ENCODE data around the gene PTPRE.
"Not testable (repeated sequence)": the region's sequence is repeated elsewhere in the genome, so short reads cannot be mapped to it uniquely, and the experiment has no call there.

The PTPRE gene

DNA sequence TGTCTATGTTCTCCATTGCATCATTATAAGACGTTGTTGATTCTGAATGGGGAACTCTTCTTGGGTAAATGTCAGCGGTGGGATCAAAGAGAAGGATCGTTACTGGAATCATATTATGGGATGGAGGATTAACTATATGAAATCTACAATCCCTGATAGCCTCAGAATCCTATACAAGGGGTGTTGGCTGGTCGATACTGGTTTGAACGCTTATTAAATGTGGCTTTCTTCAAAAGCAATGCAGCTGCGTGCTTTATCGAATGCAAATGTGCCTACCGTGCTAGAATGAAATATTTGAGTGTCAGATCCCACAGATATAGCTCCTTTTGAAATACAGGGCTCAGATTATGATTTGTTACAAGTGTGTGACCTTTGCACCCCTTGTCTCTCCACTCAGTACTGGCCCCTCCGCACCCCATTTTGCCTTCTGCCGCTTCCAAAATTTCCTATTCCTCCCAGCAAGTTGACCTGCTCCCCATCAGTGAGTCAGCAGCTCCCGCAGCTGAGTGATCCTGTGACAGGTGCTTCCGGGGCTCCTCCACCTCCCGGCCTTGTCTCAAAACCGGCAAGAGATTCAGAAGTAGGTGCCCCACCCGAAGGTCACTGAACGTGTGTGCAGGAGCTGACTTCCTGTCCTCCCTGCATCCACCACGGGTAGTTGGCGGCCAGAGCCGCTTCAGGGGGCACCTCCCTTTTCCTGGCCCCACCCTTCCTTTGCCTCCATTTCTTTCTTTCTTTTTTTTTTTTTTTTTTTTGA lies 76.6 kb downstream of the PTPRE start:
- DNase-seq (ENCODE audit: low read depth), result no peak

DNA sequence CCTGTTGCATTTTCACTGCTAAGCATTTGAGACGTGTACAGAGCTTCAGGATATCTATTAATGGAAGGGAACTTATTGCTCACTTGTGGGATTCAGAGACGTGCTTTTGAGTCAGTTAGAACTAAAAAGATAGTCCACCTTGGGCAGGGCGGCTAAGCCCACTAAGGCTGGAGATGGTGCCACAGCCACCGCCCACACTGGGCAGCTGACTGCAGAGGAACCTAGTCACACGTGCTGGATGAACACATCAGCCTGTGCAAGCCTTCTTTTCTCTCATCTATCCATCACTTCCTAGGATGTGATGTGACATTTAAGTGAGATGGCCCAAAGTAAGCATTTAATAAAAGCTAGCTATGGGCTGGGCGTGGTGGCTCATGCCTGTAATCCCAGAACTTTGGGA lies 78.0 kb downstream of the PTPRE start:
- no peak for DNase-seq (ENCODE audit: low read depth)

- DNase-seq (ENCODE audit: low read depth), result no peak
Measured at GRCh38 chr10:127986531-127987466, 79.9 kb downstream of the PTPRE start.

- no peak for DNase-seq (ENCODE audit: low read depth)
Measured at GRCh38 chr10:127987467-127988380, 80.8 kb downstream of the PTPRE start.

DNA sequence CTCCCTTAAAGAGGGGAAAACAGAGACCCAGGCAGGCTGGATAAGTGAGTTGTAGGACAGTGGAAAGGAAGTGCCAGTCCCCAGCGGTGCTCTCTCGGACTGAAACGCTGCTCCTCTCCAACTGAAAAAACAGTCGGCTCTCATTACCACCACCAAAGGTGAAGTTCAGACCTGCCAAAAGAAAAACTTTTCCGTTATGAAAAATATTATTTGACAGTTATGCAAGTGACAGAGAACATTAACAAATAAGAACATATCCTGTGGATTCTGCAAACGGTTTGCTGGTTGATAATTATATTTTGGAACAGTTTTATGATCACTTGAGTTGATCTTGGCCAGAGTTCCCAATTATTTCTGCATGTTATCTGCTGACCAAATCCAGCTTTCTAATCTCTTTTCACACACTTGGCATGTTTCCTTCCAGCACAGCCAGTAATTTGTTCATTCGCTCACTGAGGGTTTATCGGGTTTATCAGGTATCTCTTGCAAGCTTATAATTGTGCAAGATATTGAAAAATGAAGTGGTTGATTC lies 82.6 kb downstream of the PTPRE start:
- DNase-seq (ENCODE audit: low read depth), result no peak

- DNase-seq (ENCODE audit: low read depth), result not testable (repeated sequence)
Measured at GRCh38 chr10:127990132-127990788, 83.4 kb downstream of the PTPRE start.

DNA sequence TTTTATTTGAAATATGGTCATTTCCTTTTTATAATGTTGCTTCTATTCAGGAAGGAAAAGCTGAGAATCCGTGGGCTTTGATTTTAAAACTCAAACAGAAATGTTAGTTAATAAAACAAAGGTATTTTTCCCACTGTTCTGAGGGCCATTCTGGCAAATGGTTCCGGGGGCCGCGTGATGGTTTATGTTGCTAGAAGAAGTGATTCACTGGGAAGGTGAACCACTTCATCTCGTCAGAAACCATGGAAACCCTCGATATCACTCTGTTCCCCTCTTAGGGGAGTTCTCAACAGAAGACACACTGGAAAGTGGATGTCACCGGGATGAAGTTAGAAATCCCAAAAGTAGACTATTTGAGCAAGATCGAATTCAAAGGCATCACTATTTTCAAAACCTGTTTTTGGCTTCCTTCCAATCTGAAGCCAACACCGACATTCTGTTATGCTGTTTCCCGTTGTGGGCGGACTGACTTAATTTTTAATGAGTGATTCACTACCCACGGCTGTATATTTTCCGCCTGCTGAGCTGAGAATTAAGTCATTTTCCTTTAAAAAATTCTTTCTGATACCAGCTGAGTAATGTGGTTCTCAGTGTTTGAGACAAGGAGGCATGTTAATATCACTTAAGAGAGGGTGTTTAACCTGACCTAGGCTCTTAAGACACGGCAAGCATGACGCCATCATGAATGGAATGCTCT lies 84.1 kb downstream of the PTPRE start:
- no peak for DNase-seq (ENCODE audit: low read depth)

DNA sequence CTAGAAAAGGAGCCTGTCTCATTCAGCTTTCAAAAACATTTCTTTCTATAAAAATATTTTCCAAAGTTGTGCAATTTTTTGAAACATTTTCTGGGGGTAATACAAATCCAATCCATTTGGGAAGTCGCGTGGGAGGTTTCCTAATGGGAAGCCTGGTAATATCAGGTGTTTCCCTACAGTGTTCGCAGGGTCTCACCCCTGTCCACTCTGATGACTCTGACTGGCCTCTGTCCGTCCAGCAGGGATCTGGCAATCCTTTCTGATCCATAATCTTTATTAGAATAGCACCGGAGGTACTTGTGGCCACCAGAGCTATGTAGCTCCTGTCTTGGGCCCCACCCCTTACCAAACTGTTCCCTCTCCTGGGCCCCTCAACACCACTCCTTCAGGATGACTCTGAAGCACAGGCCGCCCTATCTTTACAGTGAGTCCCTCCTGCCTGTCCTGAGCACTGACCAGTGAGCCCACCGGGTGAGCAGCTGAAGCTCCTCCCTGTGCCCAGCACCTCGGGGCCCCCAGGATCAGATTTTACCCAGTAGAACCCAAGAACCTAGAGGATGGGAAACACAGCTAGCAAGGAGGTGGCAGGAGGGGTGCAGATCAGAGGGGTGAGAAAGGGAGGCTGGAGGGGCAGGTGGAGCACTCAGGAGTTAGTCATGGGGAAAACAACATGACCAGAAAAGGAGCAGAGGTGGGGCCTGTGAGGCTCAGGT lies 84.8 kb downstream of the PTPRE start:
- no peak for DNase-seq (ENCODE audit: low read depth)

- DNase-seq (ENCODE audit: low read depth), result no peak
Measured at GRCh38 chr10:127992376-127992775, 85.5 kb downstream of the PTPRE start.

DNA sequence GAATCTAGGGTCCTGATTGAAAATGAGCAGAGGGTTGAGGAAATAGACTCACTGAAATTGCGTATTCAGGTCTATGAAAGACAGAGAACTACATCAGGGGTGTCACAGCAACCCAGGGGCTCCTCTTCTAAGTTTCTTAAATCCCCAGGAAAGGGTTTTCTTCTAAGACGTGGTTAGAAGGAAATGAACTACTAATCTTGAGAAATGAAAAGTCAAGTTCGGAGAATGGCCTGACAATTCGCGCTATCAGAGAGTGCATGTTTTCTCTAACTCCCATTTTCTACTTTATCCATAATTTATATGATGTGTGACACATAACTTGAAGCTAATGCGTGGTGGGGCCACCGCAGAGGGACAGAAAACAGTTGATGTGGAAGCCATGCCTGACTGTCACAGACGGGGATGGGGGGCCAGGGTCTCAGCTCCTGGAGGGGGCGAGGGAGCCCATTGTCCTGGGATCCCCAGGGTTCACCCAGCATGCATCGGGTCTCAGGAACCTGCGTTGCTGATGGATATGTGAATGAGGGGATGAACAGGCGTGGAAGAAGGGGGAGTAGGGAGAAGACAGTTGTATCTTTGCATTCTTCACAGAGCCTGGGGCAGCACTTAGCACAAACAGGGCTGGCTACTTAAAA lies 86.3 kb downstream of the PTPRE start:
- no peak for DNase-seq (ENCODE audit: low read depth)

DNA sequence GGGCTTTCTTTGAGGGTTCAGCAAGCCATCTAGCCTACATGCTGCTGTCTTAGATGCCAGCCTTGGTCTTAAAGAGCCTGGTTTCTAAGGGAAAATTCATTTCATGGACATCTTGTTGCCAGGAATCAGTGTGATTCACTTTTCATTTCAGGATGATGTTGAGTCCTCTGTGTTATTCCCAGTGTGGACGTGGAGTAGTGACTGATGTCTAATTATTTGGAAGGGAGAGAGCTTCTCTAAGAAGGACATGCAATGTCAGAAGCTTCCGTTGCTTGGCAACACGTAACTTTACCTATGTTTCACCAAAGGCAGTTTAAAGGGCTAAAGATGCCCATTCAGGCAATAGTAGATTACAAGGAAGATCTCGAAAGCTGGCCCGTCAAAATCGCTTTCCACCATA lies 89.0 kb downstream of the PTPRE start:
- DNase-seq (ENCODE audit: low read depth), result no peak

DNA sequence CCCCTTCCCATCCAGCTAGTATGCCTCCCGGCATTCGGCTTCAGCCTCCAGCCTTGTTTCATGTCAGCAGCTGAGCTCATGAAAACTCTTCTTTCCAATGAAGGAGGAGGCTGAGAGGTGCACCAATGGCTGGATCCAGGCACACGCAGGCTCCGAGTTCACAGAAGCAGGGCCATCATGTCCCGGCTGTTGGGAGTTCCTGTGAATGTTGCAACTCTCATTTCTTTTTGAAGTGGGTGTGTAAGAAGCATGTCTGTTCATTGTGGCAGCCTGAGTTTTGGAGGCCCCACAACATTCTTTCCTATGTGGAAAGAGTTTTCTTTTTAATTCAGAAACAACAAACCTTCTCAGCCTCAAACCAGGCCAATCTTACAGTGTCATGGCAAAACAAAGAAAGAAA lies 89.7 kb downstream of the PTPRE start:
- DNase-seq (ENCODE audit: low read depth), result no peak

DNA sequence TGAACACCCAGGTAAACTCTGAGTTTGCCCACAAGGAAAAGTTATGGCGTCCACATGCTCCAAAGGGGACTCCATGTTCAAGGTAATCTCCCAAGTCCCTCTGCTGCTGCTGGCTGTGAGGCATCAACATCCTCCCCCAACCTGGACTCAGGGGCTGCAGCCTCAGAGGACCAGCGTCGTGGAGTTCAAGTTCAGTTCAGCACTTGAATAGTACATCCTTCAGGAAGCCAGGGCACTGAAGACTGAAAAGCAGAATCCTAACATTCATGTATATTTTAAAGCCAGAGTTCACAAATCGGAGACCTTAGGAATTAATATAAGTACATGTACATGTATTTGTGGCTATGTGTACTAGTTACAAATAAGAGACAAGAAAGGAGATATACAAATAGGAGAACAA lies 90.4 kb downstream of the PTPRE start:
- DNase-seq (ENCODE audit: low read depth), result no peak

DNA sequence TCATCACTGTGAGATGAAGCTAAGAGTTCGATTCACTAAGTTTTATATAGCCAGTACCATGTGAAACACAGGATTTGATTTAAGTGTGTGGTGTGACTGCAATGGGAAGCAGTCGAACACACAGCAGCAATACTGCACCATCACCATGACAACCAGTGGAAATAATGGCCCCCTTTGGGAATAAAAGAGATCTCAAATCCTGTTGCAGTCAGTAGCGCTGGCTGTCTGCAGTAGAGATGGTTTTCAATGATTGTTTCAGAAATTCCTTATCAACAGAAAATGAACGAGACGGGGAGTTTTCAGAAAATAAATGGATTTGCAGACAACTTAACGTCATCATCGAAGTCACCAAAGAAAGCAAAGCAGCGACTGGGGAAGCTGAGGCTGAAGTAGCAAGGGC lies 91.0 kb downstream of the PTPRE start:
- no peak for DNase-seq (ENCODE audit: low read depth)

- no peak for DNase-seq (ENCODE audit: low read depth)
Measured at GRCh38 chr10:127998501-127999144, 91.7 kb downstream of the PTPRE start.

DNA sequence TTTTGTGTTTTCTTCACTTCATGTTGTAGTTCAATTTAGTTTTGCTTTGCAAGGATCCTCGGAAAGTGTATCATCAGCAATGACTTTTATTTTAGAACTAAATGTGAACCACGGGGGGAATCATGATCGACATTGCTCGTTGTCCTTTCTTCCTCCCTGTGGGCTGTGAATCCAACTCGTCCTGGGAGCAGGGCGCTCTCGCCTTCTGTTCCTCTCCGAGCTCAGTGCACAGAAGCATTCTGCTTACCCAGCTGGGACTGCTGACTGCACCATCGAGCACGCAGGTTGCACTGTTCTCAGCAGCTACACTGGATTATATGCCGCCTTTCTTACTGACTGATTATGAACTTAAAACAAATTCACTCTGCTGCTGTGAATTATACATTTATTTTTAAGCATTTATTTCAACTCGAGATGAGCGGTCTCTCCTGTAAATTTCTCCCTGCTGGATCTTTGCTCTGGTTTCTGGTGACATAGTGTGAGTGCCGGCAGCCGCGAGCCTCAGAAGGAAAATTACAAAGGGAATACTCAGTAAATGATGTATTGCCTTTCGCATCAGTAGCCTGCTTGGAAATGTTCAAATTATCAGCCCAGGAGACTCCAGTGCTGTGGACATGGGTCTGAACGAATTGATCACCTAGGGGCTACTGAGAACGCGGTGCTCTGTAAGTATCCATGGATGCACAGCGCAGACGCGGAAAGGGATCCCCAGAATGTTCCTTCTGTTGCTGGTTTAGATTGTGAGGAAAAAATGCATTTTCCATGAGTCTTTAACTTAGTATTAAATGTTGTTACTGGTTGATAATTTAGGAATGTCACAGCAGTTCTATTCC lies 92.6 kb downstream of the PTPRE start:
- DNase-seq (ENCODE audit: low read depth), result no peak

- DNase-seq (ENCODE audit: low read depth), result no peak
Measured at GRCh38 chr10:128000471-128001362, 93.8 kb downstream of the PTPRE start.
